MM.1S (cell line): Measurements from ENCODE around the gene LRRC18.

Experiments
- DNase-seq: peaks from one replicate; pipeline ENCODE4 v3.0.0-alpha.2; 2015
- H2AFZ ChIP-seq: fragments of 300-600 bp; sonication (generic); 2 replicates; pipeline ENCODE4 v1.6.0; 2016; ENCODE audit warnings: antibody characterized with exemption, low read length
- H3F3A ChIP-seq: fragments of 300-600 bp; sonication (generic); 2 replicates; pipeline ENCODE4 v1.6.1; 2016; ENCODE audit warnings: mild to moderate bottlenecking, antibody characterized with exemption, low read length, moderate library complexity, mixed read lengths; ENCODE audit not compliant: insufficient read depth
- H3K27ac ChIP-seq: fragments of 300-600 bp; sonication (generic); 2 replicates; pipeline ENCODE4 v1.5.1; 2016; ENCODE audit warnings: mild to moderate bottlenecking, low read length
- H3K27me3 ChIP-seq: fragments of 300-600 bp; sonication (generic); replicated peaks from 2 replicates; pipeline ENCODE4 v1.6.0; 2016; ENCODE audit warnings: low read length; ENCODE audit not compliant: insufficient read depth
- H3K36me3 ChIP-seq: fragments of 300-600 bp; sonication (generic); replicated peaks from 2 replicates; pipeline ENCODE4 v1.6.1; 2016; ENCODE audit warnings: mild to moderate bottlenecking, low read length, mixed read lengths; ENCODE audit not compliant: insufficient read depth
- H3K4me1 ChIP-seq: fragments of 300-600 bp; sonication (generic); 2 replicates; pipeline ENCODE4 v1.6.1; 2016; ENCODE audit warnings: low read length, mixed read lengths
- H3K4me2 ChIP-seq: fragments of 300-600 bp; sonication (generic); 2 replicates; pipeline ENCODE4 v1.6.0; 2016; ENCODE audit warnings: low read depth, low read length
- H3K4me3 ChIP-seq: fragments of 300-600 bp; sonication (generic); 2 replicates; pipeline ENCODE4 v1.5.1; 2016; ENCODE audit warnings: low read length, mixed read lengths
- H3K79me2 ChIP-seq: fragments of 300-600 bp; sonication (generic); 2 replicates; pipeline ENCODE4 v1.6.1; 2016; ENCODE audit warnings: mixed run types, low read length, mixed read lengths
- H3K9ac ChIP-seq: fragments of 300-600 bp; sonication (generic); 2 replicates; pipeline ENCODE4 v1.6.1; 2016; ENCODE audit warnings: low read length, mixed read lengths
- H3K9me2 ChIP-seq: fragments of 300-600 bp; sonication (generic); replicated peaks from 2 replicates; pipeline ENCODE4 v1.6.1; 2016; ENCODE audit warnings: mild to moderate bottlenecking, low read length, mixed read lengths; ENCODE audit not compliant: insufficient read depth
- H3K9me3 ChIP-seq: fragments of 300-600 bp; sonication (generic); replicated peaks from 2 replicates; pipeline ENCODE4 v1.6.1; 2016; ENCODE audit warnings: mild to moderate bottlenecking, low read length, mixed read lengths; ENCODE audit not compliant: insufficient read depth
- H4K20me1 ChIP-seq: fragments of 300-600 bp; sonication (generic); 2 replicates; pipeline ENCODE4 v1.6.1; 2016; ENCODE audit warnings: mild to moderate bottlenecking, low read length, moderate library complexity, mixed read lengths; ENCODE audit not compliant: insufficient read depth
- CTCF ChIP-seq: fragments of 300-600 bp; sonication (generic); IDR thresholded peaks from 2 replicates; pipeline ENCODE4 v1.5.1; 2016; ENCODE audit warnings: antibody characterized with exemption, low read length, mixed read lengths
- EZH2 ChIP-seq: fragments of 300-600 bp; sonication (generic); optimal IDR thresholded peaks from 2 replicates; pipeline ENCODE3; 2017; ENCODE audit warnings: low read depth, mild to moderate bottlenecking, antibody characterized with exemption, low read length, mixed read lengths
- EZH2phosphoT487 ChIP-seq: fragments of 300-600 bp; sonication (generic); IDR thresholded peaks from 2 replicates; pipeline ENCODE4 v1.6.1; 2018; ENCODE audit warnings: antibody characterized with exemption, low read length

LRRC18 gene

DNA sequence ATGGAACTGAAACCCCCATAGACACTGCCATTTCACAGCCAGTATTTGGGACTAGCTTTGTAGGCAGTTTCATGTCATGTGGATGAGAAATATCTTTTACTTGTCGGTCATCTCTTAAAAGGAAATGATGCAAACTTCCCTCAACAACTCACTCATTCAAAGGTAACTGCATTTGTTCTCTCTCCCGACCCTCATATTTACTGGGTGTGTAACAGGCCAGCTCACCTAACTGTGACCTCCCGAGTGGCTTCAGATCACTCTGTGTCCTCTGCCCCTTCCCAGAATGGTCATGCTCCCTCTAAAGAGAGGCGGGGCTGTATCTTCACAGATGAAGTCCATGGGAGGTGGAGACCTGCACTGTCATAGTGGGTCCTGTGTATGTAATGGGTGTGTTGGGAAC lies 14.7 kb downstream of the LRRC18 start:
- Histone ChIP-seq H3K27ac (no peak overlapping the region), H4K20me1 (no peaks in the 10 kb centered on the region), H3K79me2 (no peaks in the 10 kb centered on the region), H2AFZ (no peak overlapping the region), H3K9ac (no peak overlapping the region), H3K27me3 (no peaks in the 10 kb centered on the region), H3K9me3 (no peaks in the 10 kb centered on the region), H3K4me1 (no peaks in the 10 kb centered on the region), H3K4me2 (no peak overlapping the region), H3K4me3 (no peak overlapping the region), H3K36me3 (no peaks in the 10 kb centered on the region), H3F3A (no peaks in the 10 kb centered on the region), H3K9me2 (no peaks in the 10 kb centered on the region)
- no peak for TF ChIP-seq CTCF
- TF ChIP-seq EZH2phosphoT487: no peak
- no peak for TF ChIP-seq EZH2
- DNase-seq: no peak

DNA sequence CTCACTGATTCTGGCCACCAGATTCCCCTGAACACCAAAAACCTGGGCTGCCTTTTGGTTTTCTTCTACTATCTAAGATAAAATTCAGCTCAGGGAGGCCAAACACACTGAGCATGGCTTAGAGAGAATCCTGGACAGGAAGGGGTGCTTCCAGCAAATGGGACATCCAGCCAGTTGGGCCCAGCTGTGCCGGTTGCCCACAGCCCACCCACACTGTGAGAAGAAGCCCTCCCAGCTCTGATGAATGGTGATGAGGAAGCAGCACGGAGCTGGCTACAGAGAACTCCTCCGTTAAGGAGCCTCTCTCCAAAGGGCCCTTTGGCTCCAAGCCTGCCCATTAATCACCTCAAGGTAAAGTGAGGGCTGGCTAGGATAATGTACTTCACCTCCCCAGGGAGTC lies 15.9 kb downstream of the LRRC18 start:
- TF ChIP-seq EZH2phosphoT487 (no peak), EZH2 (no peak), CTCF (no peak)
- Histone ChIP-seq H3K4me3 (no peak overlapping the region), H4K20me1 (no peaks in the 10 kb centered on the region), H3F3A (no peaks in the 10 kb centered on the region), H3K4me1 (no peaks in the 10 kb centered on the region), H3K9me2 (no peaks in the 10 kb centered on the region), H3K9ac (no peak overlapping the region), H3K27ac (no peak overlapping the region), H3K4me2 (no peak overlapping the region), H3K9me3 (no peaks in the 10 kb centered on the region), H2AFZ (no peak overlapping the region), H3K36me3 (no peaks in the 10 kb centered on the region), H3K79me2 (no peaks in the 10 kb centered on the region), H3K27me3 (no peaks in the 10 kb centered on the region)
- no peak for DNase-seq

- no peak overlapping the region for H3K4me3 ChIP-seq
- no peaks in the 10 kb centered on the region for H3F3A ChIP-seq
- no peak overlapping the region for H3K9ac ChIP-seq
- H3K9me2 ChIP-seq: no peaks in the 10 kb centered on the region
- no peaks in the 10 kb centered on the region for H3K36me3 ChIP-seq
- H3K27me3 ChIP-seq: no peaks in the 10 kb centered on the region
- H3K27ac ChIP-seq: no peak overlapping the region
- no peaks in the 10 kb centered on the region for H3K4me1 ChIP-seq
- no peak overlapping the region for H3K4me2 ChIP-seq
- no peak overlapping the region for H2AFZ ChIP-seq
- TF ChIP-seq CTCF: no peak
- no peak for DNase-seq
- no peaks in the 10 kb centered on the region for H4K20me1 ChIP-seq
- H3K9me3 ChIP-seq: no peaks in the 10 kb centered on the region
- H3K79me2 ChIP-seq: no peaks in the 10 kb centered on the region
These were observed 26.0 kb downstream of the LRRC18 start for GRCh38 chr10:48913674-48914073.

DNA sequence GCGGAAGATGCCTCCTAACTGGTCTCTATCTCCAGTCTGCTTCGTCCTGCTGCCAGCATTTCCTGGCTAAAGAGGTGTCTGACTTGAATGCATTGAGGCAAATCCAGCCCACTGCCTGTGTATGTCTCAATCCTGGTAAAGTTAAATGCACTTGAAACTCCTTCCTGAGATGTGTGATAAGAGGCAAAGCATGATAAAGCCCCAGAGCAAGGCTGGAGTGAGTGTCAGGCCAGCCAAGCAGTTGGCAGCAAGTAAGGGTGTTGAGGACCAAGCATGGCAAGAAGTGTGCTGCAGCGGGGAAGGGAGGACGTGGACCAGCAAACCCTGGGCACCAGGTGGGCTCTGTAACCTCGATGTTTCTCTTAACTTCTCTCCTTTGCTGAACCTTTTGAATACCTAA lies 29.1 kb downstream of the LRRC18 start:
- no peak overlapping the region for H2AFZ ChIP-seq
- H4K20me1 ChIP-seq: no peaks in the 10 kb centered on the region
- H3K79me2 ChIP-seq: no peaks in the 10 kb centered on the region
- no peak overlapping the region for H3K27ac ChIP-seq
- no peaks in the 10 kb centered on the region for H3K9me2 ChIP-seq
- H3K4me3 ChIP-seq: no peak overlapping the region
- TF ChIP-seq CTCF (no peak), EZH2 (no peak), EZH2phosphoT487 (no peak)
- H3K9ac ChIP-seq: no peak overlapping the region
- no peak for DNase-seq
- H3K27me3 ChIP-seq: no peaks in the 10 kb centered on the region
- no peaks in the 10 kb centered on the region for H3K9me3 ChIP-seq
- no peaks in the 10 kb centered on the region for H3K4me1 ChIP-seq
- H3K36me3 ChIP-seq: no peaks in the 10 kb centered on the region
- no peak overlapping the region for H3K4me2 ChIP-seq
- H3F3A ChIP-seq: no peaks in the 10 kb centered on the region
